Peyer's patch (tissue), 4 donors: ENCODE results near the gene CASZ1. TPM values are rescaled to one million over a fixed set of nuclear protein-coding genes. Genes with fewer than 3 reads are reported as not detected.

Source experiments
- DNase-seq, 3 donors: peaks; one replicate each; pipeline ENCODE4 v3.0.0-alpha.2; 2017 to 2019
- H3K27ac ChIP-seq, 4 donors: fragments of 200-600 bp; sonication (generic); one replicate each; pipeline ENCODE4 v1.5.1; 2016 to 2019
- H3K27me3 ChIP-seq, 2 donors: fragments of 200-600 bp; sonication (generic); one replicate each; pipeline ENCODE4 v1.5.1; 2019
- H3K36me3 ChIP-seq, 3 donors: fragments of 200-600 bp; sonication (generic); one replicate each; pipeline ENCODE4 v1.5.1; 2016 to 2019
- H3K4me1 ChIP-seq, 4 donors: fragments of 200-600 bp; sonication (generic); one replicate each; pipeline ENCODE4 v1.5.1; 2016 to 2019
- H3K4me3 ChIP-seq, 4 donors: fragments of 200-600 bp; sonication (generic); 1 replicate in 3 of 4; 2 replicates in 1 of 4; pipeline ENCODE4 v1.5.1; 2016 to 2019; ENCODE audit warnings: mild to moderate bottlenecking in 1 of 4
- H3K9me3 ChIP-seq, 4 donors: fragments of 200-600 bp; sonication (generic); one replicate each; pipeline ENCODE4 v1.5.1; 2016 to 2019; ENCODE audit warnings: mild to moderate bottlenecking in 1 of 4
- CTCF ChIP-seq, 6 experiments: fragments of 450-650 bp in 4 of 6; fragments of 200-600 bp in 2 of 6; sonication (generic) in 1 of 6; IDR thresholded peaks; one replicate each; pipeline ENCODE4 v1.5.1; 2017 to 2019; ENCODE audit warnings: antibody characterized with exemption in 6 of 6, mild to moderate bottlenecking in 3 of 6, moderate library complexity in 1 of 6
- POLR2A ChIP-seq, 2 donors: fragments of 450-650 bp; IDR thresholded peaks; one replicate each; pipeline ENCODE4 v1.5.1; 2017; ENCODE audit warnings: antibody characterized with exemption in 2 of 2, mild to moderate bottlenecking in 2 of 2, moderate library complexity in 2 of 2
- total RNA-seq, 4 donors: library from RNA; depleted of rRNA; stranded (reverse); fragments of >200 nt; gene quantifications; one replicate each; pipeline ENCODE4 v1.1.0, GENCODE V29; 2016

The CASZ1 gene
- total RNA-seq, 4 donors from 2014 or later, result 87.5 to 165 (median 137) TPM

- peaks cover 0 to 11% (median 0%) of the 10 kb centered on the region in 3 donors for H3K36me3 ChIP-seq
- DNase-seq, result peak in 1 of 3 donors; percentile 34
- H3K4me3 ChIP-seq, result no peak overlapping the region
- peak overlapping the region in 1 of 4 donors; percentile 10 for H3K27ac ChIP-seq
- H3K27me3 ChIP-seq, result no peaks in the 10 kb centered on the region
- H3K9me3 ChIP-seq, result no peaks in the 10 kb centered on the region
- TF ChIP-seq CTCF (IDR thresholded peaks at IDR 0.05) (no peak), POLR2A (IDR thresholded peaks at IDR 0.05) (no peak)
- peaks cover 0 to 3% (median 0%) of the 10 kb centered on the region in 4 donors for H3K4me1 ChIP-seq
Measured at GRCh38 chr1:10631811-10632593, 164.4 kb downstream of the CASZ1 start.

GRCh38 chr1:10631121-10631810, 165.2 kb downstream of the CASZ1 start:
- H3K27ac ChIP-seq, result peak overlapping the region in 1 of 4 donors; percentile 10
- DNase-seq, result peak in 1 of 3 donors; percentile 34
- peaks cover 0 to 3% (median 0%) of the 10 kb centered on the region in 4 donors for H3K4me1 ChIP-seq
- TF ChIP-seq POLR2A (IDR thresholded peaks at IDR 0.05) (no peak), CTCF (IDR thresholded peaks at IDR 0.05) (no peak)
- no peak overlapping the region for H3K4me3 ChIP-seq
- H3K27me3 ChIP-seq, result no peaks in the 10 kb centered on the region
- no peaks in the 10 kb centered on the region for H3K9me3 ChIP-seq
- peaks cover 0 to 11% (median 0%) of the 10 kb centered on the region in 3 donors for H3K36me3 ChIP-seq

- DNase-seq, result peak in 1 of 3 donors; percentile 27
- Histone ChIP-seq H3K27me3 (no peaks in the 10 kb centered on the region), H3K4me3 (no peak overlapping the region), H3K9me3 (no peaks in the 10 kb centered on the region), H3K27ac (no peak overlapping the region), H3K36me3 (peaks cover 0 to 11% (median 0%) of the 10 kb centered on the region in 3 donors), H3K4me1 (no peaks in the 10 kb centered on the region)
- no peak for TF ChIP-seq POLR2A (IDR thresholded peaks at IDR 0.05)
- TF ChIP-seq CTCF (IDR thresholded peaks at IDR 0.05), result no peak
Measured at GRCh38 chr1:10630661-10631120, 165.8 kb downstream of the CASZ1 start.

GRCh38 chr1:10629816-10630571, 166.5 kb downstream of the CASZ1 start:
- DNase-seq, result peak in 1 of 3 donors; percentile 35
- H3K36me3 ChIP-seq, result peaks cover 0 to 16% (median 0%) of the 10 kb centered on the region in 3 donors
- TF ChIP-seq POLR2A (IDR thresholded peaks at IDR 0.05) (no peak), CTCF (IDR thresholded peaks at IDR 0.05) (no peak)
- H3K4me3 ChIP-seq, result no peak overlapping the region
- no peaks in the 10 kb centered on the region for H3K4me1 ChIP-seq
- no peaks in the 10 kb centered on the region for H3K9me3 ChIP-seq
- no peaks in the 10 kb centered on the region for H3K27me3 ChIP-seq
- H3K27ac ChIP-seq, result no peak overlapping the region

- Histone ChIP-seq H3K4me3 (no peak overlapping the region), H3K27me3 (no peaks in the 10 kb centered on the region), H3K4me1 (no peaks in the 10 kb centered on the region), H3K27ac (peak overlapping the region in 1 of 4 donors; percentile 19), H3K36me3 (peaks cover 0 to 22% (median 0%) of the 10 kb centered on the region in 3 donors), H3K9me3 (no peaks in the 10 kb centered on the region)
- TF ChIP-seq CTCF (IDR thresholded peaks at IDR 0.05) (no peak), POLR2A (IDR thresholded peaks at IDR 0.05) (no peak)
- DNase-seq, result peak in 1 of 3 donors; percentile 47
Measured at GRCh38 chr1:10629091-10629815, 167.2 kb downstream of the CASZ1 start.
